SK-N-SH (cell line): ENCODE results near the gene MLXIPL.

Experiments used
- CTCF ChIP-seq: fragments of 200-600 bp; sonication (generic); IDR thresholded peaks from 2 replicates; pipeline ENCODE4 v1.6.1; 2017; ENCODE audit warnings: antibody characterized with exemption, mild to moderate bottlenecking, moderate library complexity
- EZH2phosphoT487 ChIP-seq: fragments of 200-600 bp; sonication (generic); IDR thresholded peaks from 2 replicates; pipeline ENCODE4 v1.6.1; 2017; ENCODE audit warnings: low read depth, mixed run types, mild to moderate bottlenecking, antibody characterized with exemption, moderate library complexity, borderline replicate concordance
- GABPA ChIP-seq: IDR thresholded peaks from 2 replicates; pipeline ENCODE4 v1.4.0; 2012; ENCODE audit warnings: low read depth, mild to moderate bottlenecking
- MEF2A ChIP-seq: IDR thresholded peaks from 2 replicates; pipeline ENCODE4 v1.4.0; 2012; ENCODE audit warnings: low read depth, borderline replicate concordance
- MXI1 ChIP-seq: IDR thresholded peaks from 2 replicates; pipeline ENCODE4 v1.6.1; 2012; ENCODE audit warnings: mild to moderate bottlenecking, low read depth, low read length, improper control_type of control experiment
- NRF1 ChIP-seq: IDR thresholded peaks from 2 replicates; pipeline ENCODE4 v1.6.1; 2012; ENCODE audit warnings: low read depth, mild to moderate bottlenecking, low read length
- POLR2AphosphoS5 ChIP-seq: IDR thresholded peaks from 2 replicates; pipeline ENCODE4 v1.6.1; 2012; ENCODE audit warnings: low read depth, low read length
- TAF1 ChIP-seq: IDR thresholded peaks from 2 replicates; pipeline ENCODE4 v1.6.1; 2012; ENCODE audit warnings: low read depth, mild to moderate bottlenecking, low read length, moderate library complexity, borderline replicate concordance
- USF2 ChIP-seq: fragments of 150-350 bp; IDR thresholded peaks from 2 replicates; pipeline ENCODE4 v1.6.1; 2017; ENCODE audit warnings: antibody characterized with exemption, low read length, low read depth, borderline replicate concordance
- TF ChIP-seq, protein P1 (sequence below): IDR thresholded peaks from 2 replicates; pipeline ENCODE4; 2012
- TF ChIP-seq, protein P2 (sequence below): IDR thresholded peaks from 2 replicates; pipeline ENCODE4 v1.6.1; 2012; ENCODE audit warnings: mild to moderate bottlenecking, low read depth, low read length, moderate library complexity

- no peak for TF ChIP-seq USF2
- no peak for TF ChIP-seq CTCF
- TF ChIP-seq NRF1 = no peak
- TF ChIP-seq, protein P1, sequence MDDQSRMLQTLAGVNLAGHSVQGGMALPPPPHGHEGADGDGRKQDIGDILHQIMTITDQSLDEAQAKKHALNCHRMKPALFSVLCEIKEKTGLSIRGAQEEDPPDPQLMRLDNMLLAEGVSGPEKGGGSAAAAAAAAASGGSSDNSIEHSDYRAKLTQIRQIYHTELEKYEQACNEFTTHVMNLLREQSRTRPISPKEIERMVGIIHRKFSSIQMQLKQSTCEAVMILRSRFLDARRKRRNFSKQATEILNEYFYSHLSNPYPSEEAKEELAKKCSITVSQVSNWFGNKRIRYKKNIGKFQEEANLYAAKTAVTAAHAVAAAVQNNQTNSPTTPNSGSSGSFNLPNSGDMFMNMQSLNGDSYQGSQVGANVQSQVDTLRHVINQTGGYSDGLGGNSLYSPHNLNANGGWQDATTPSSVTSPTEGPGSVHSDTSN = no peak
- TF ChIP-seq POLR2AphosphoS5 = no peak
- TF ChIP-seq EZH2phosphoT487 = no peak
- TF ChIP-seq, protein P2, sequence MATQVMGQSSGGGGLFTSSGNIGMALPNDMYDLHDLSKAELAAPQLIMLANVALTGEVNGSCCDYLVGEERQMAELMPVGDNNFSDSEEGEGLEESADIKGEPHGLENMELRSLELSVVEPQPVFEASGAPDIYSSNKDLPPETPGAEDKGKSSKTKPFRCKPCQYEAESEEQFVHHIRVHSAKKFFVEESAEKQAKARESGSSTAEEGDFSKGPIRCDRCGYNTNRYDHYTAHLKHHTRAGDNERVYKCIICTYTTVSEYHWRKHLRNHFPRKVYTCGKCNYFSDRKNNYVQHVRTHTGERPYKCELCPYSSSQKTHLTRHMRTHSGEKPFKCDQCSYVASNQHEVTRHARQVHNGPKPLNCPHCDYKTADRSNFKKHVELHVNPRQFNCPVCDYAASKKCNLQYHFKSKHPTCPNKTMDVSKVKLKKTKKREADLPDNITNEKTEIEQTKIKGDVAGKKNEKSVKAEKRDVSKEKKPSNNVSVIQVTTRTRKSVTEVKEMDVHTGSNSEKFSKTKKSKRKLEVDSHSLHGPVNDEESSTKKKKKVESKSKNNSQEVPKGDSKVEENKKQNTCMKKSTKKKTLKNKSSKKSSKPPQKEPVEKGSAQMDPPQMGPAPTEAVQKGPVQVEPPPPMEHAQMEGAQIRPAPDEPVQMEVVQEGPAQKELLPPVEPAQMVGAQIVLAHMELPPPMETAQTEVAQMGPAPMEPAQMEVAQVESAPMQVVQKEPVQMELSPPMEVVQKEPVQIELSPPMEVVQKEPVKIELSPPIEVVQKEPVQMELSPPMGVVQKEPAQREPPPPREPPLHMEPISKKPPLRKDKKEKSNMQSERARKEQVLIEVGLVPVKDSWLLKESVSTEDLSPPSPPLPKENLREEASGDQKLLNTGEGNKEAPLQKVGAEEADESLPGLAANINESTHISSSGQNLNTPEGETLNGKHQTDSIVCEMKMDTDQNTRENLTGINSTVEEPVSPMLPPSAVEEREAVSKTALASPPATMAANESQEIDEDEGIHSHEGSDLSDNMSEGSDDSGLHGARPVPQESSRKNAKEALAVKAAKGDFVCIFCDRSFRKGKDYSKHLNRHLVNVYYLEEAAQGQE = no peak
- no peak for TF ChIP-seq GABPA
- no peak for TF ChIP-seq TAF1
- TF ChIP-seq MEF2A = no peak
- no peak; the same call in 1 of the 2 replicates for TF ChIP-seq MXI1
Measured at GRCh38 chr7:73668886-73669230, 44.5 kb upstream of the MLXIPL start.
